SK-N-SH treated with all-trans-retinoic acid at 6 μM for 48 hours (cell line): Measurements from ENCODE around the gene AIP.

Source experiments
- ATAC-seq: fragments of 200-7000 bp; cut with Tn5 transposase; 3 replicates; pipeline ENCODE4 v1.9.1; 2020; ENCODE audit warnings: mild to moderate bottlenecking, moderate library complexity
- ARNTL ChIP-seq: fragments of 450-650 bp; formaldehyde crosslinking; IDR thresholded peaks from 2 replicates; pipeline ENCODE4 v1.5.0; 2020; ENCODE audit warnings: low read depth, mild to moderate bottlenecking, moderate library complexity, borderline replicate concordance
- BACH2 ChIP-seq: fragments of 250-450 bp; sonication (Bioruptor Pico); IDR thresholded peaks from 2 replicates; pipeline ENCODE4 v1.9.0; 2021; ENCODE audit warnings: mild to moderate bottlenecking, borderline replicate concordance
- CREB5 ChIP-seq: fragments of 250-450 bp; sonication (Bioruptor Pico); IDR thresholded peaks from 2 replicates; pipeline ENCODE4 v1.5.1; 2020; ENCODE audit warnings: low read depth, mild to moderate bottlenecking, moderate library complexity
- CSDC2 ChIP-seq: fragments of 250-450 bp; sonication (Bioruptor Pico); IDR thresholded peaks from 2 replicates; pipeline ENCODE4 v1.5.0; 2020; ENCODE audit warnings: mild to moderate bottlenecking, moderate library complexity
- CSRNP3 ChIP-seq: fragments of 250-450 bp; sonication (Bioruptor Pico); IDR thresholded peaks from 2 replicates; pipeline ENCODE4 v1.5.1; 2021; ENCODE audit warnings: mild to moderate bottlenecking, moderate library complexity
- ESRRG ChIP-seq: fragments of 250-450 bp; sonication (Bioruptor Pico); IDR thresholded peaks from 2 replicates; pipeline ENCODE4 v1.6.1; 2021; ENCODE audit warnings: mild to moderate bottlenecking
- GLIS3 ChIP-seq: fragments of 250-450 bp; sonication (Bioruptor Pico); IDR thresholded peaks from 2 replicates; pipeline ENCODE4 v1.5.0; 2020; ENCODE audit warnings: mild to moderate bottlenecking, moderate library complexity
- ISL1 ChIP-seq: fragments of 250-450 bp; sonication (Bioruptor Pico); IDR thresholded peaks from 2 replicates; pipeline ENCODE4 v2.1.2; 2022; ENCODE audit warnings: mild to moderate bottlenecking, moderate library complexity
- OSR1 ChIP-seq: fragments of 250-450 bp; sonication (Bioruptor Pico); IDR thresholded peaks from 2 replicates; pipeline ENCODE4 v1.8.0; 2022; ENCODE audit warnings: moderate library complexity, mild to moderate bottlenecking, inconsistent platforms
- PATZ1 ChIP-seq: fragments of 250-450 bp; sonication (Bioruptor Pico); IDR thresholded peaks from 2 replicates; pipeline ENCODE4 v1.8.0; 2020; ENCODE audit warnings: mild to moderate bottlenecking, moderate library complexity, borderline replicate concordance
- POU6F1 ChIP-seq: fragments of 250-450 bp; sonication (Bioruptor Pico); IDR thresholded peaks from 2 replicates; pipeline ENCODE4 v1.8.0; 2021; ENCODE audit warnings: low read depth, mild to moderate bottlenecking, moderate library complexity, borderline replicate concordance
- PPARA ChIP-seq: fragments of 250-450 bp; sonication (Bioruptor Pico); IDR thresholded peaks from 2 replicates; pipeline ENCODE4 v1.5.0; 2020; ENCODE audit warnings: mild to moderate bottlenecking, borderline replicate concordance
- RARB ChIP-seq: fragments of 250-450 bp; sonication (Bioruptor Pico); IDR thresholded peaks from 2 replicates; pipeline ENCODE4 v1.8.0; 2021; ENCODE audit warnings: mild to moderate bottlenecking, moderate library complexity
- SNAI2 ChIP-seq: fragments of 250-450 bp; sonication (Bioruptor Pico); IDR thresholded peaks from 2 replicates; pipeline ENCODE4 v1.5.0; 2020; ENCODE audit warnings: mild to moderate bottlenecking, moderate library complexity
- TCF4 ChIP-seq: fragments of 250-450 bp; sonication (Bioruptor Pico); IDR thresholded peaks from 2 replicates; pipeline ENCODE4 v1.8.0; 2021; ENCODE audit warnings: mild to moderate bottlenecking, moderate library complexity, borderline replicate concordance
- TSHZ2 ChIP-seq: fragments of 250-450 bp; sonication (Bioruptor Pico); IDR thresholded peaks from 2 replicates; pipeline ENCODE4 v1.5.0; 2020; ENCODE audit warnings: mild to moderate bottlenecking, moderate library complexity
- ZFP3 ChIP-seq: fragments of 250-450 bp; sonication (Bioruptor Pico); IDR thresholded peaks from 2 replicates; pipeline ENCODE4 v1.5.0; 2020; ENCODE audit warnings: mild to moderate bottlenecking, moderate library complexity
- ZFP30 ChIP-seq: fragments of 450-650 bp; formaldehyde crosslinking; IDR thresholded peaks from 2 replicates; pipeline ENCODE4 v1.5.0; 2022; ENCODE audit warnings: mild to moderate bottlenecking, moderate library complexity
- ZNF70 ChIP-seq: fragments of 450-650 bp; formaldehyde crosslinking; IDR thresholded peaks from 2 replicates; pipeline ENCODE4 v1.5.0; 2020; ENCODE audit warnings: mild to moderate bottlenecking, moderate library complexity

AIP gene

GRCh38 chr11:67490727-67491065, 7.9 kb downstream of the AIP start:
- TF ChIP-seq TCF4 (CRISPR knock-in tag): no peak
- no peak for TF ChIP-seq CREB5
- no peak for ATAC-seq

GRCh38 chr11:67491276-67492068, 8.6 kb downstream of the AIP start:
- ATAC-seq: no peak
- no peak for TF ChIP-seq POU6F1 (CRISPR knock-in tag)
- TF ChIP-seq CSDC2 (CRISPR knock-in tag): no peak
- TF ChIP-seq ZFP30 (CRISPR knock-in tag): no peak
- TF ChIP-seq PPARA (CRISPR knock-in tag): no peak
- no peak for TF ChIP-seq TSHZ2 (CRISPR knock-in tag)
- TF ChIP-seq RARB (CRISPR knock-in tag): no peak
- no peak for TF ChIP-seq BACH2 (CRISPR knock-in tag)
- TF ChIP-seq CREB5: no peak
- no peak for TF ChIP-seq ZFP3 (CRISPR knock-in tag)
- TF ChIP-seq OSR1 (CRISPR knock-in tag): no peak
- TF ChIP-seq ZNF70 (CRISPR knock-in tag): no peak
- no peak for TF ChIP-seq PATZ1 (CRISPR knock-in tag)
- no peak for TF ChIP-seq GLIS3

GRCh38 chr11:67492069-67492727, 9.4 kb downstream of the AIP start:
- TF ChIP-seq BACH2 (CRISPR knock-in tag): no peak

GRCh38 chr11:67492801-67493547, 10.1 kb downstream of the AIP start:
- ATAC-seq: no peak
- TF ChIP-seq ZFP30 (CRISPR knock-in tag) (no peak), ARNTL (CRISPR knock-in tag) (no peak), ZFP3 (CRISPR knock-in tag) (no peak), SNAI2 (CRISPR knock-in tag) (no peak), ZNF70 (CRISPR knock-in tag) (no peak), BACH2 (CRISPR knock-in tag) (no peak), TCF4 (CRISPR knock-in tag) (no peak), ESRRG (CRISPR knock-in tag) (no peak), CSRNP3 (no peak), PPARA (CRISPR knock-in tag) (no peak), PATZ1 (CRISPR knock-in tag) (no peak), ISL1 (CRISPR knock-in tag) (no peak)

More at GRCh38 chr11:67492069-67492727, 9.4 kb downstream of the AIP start:
- ATAC-seq: 0 out of 3 replicates have a peak, but pooled peaks have one; percentile 5
